22Rv1 (cell line): ENCODE results near the gene SAE1.

Source experiments
- H3K27ac ChIP-seq: fragments of 450-650 bp; 2 replicates; pipeline ENCODE4 v1.5.1; 2017
- ZFX ChIP-seq: fragments of 450-650 bp; IDR thresholded peaks from 2 replicates; pipeline ENCODE4 v1.6.1; 2017; ENCODE audit warnings: antibody characterized with exemption, borderline replicate concordance
- TF ChIP-seq, protein P1 (sequence below): fragments of 450-650 bp; IDR thresholded peaks from 2 replicates; pipeline ENCODE4 v1.5.1; 2017; ENCODE audit warnings: mild to moderate bottlenecking

Gene SAE1

DNA sequence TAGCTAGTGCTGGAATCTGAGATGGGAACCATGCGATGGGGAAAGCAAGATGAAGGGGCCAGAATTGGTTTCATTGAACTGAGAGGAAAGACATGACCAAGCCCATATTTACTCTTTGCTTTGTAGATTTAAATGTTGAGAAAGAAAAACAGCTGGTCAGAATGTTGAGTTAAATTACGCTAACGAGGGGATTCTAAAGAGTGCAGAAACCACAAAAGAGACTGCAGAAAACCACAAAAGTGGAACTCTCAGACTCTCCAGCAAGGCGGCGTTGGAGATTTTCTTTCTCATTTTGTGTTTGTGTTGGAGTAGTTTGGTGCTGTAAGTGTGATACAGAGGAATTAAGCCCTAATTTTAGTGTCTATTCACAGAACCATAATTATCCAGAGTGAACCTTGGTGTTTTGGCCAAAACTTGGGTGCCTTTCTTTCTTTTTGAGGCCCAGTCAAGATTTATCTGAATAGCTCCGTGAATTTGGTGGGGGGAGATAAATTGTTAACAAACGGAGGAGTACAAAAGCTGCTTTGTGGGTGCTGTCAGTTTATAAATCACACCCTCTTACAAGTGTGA is 26.3 kb downstream of the SAE1 start:
- 0 out of 2 replicates have a peak overlapping the region, but pooled peaks have one; percentile 36 for H3K27ac ChIP-seq

DNA sequence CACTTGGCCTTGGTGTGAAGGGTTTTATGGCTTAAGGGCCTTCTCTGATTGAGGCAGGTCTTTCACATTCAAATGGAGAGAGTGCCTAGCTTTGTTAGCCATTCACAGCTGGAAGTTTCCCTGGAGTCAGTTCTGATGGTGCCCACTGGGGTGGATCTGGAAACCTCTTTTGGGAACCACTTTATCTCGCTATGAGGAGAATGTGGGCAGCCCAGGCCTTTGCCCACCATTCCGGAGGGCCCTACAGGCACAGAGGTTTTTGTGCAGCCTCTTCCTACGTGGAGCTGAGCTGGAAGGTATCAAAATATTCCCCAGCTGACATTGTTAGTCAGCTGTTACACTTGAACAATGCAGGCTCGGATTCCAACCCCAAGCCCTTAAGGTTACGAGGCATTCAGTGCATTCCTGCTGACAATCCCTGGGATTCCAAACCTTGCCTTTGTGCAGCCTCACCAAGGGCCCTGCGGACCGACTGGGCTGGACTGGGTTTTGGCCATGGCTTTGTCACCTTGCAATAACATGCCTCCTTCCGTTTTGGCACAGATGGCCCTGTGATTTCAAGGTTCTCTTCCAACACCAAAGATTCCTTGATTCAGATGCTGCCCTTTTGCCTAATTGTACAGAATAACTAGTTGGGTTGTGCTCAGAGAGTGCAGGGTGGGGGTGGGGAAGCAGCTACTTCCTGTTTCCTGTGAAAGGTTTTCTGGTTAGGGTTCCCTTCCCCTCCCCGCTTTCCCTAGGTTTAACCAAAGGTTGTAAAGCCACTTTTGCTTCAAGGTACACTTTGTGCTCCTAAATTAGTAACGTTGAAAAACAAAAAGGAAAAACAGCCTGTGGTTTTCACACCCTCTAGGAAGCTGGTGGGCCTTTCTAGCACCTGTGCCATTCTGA is 27.0 kb downstream of the SAE1 start:
- no peak for TF ChIP-seq ZFX
- TF ChIP-seq, protein P1, sequence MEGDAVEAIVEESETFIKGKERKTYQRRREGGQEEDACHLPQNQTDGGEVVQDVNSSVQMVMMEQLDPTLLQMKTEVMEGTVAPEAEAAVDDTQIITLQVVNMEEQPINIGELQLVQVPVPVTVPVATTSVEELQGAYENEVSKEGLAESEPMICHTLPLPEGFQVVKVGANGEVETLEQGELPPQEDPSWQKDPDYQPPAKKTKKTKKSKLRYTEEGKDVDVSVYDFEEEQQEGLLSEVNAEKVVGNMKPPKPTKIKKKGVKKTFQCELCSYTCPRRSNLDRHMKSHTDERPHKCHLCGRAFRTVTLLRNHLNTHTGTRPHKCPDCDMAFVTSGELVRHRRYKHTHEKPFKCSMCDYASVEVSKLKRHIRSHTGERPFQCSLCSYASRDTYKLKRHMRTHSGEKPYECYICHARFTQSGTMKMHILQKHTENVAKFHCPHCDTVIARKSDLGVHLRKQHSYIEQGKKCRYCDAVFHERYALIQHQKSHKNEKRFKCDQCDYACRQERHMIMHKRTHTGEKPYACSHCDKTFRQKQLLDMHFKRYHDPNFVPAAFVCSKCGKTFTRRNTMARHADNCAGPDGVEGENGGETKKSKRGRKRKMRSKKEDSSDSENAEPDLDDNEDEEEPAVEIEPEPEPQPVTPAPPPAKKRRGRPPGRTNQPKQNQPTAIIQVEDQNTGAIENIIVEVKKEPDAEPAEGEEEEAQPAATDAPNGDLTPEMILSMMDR, result no peak
- peak overlapping the region; percentile 36; the same call in 1 of the 2 replicates for H3K27ac ChIP-seq

More for the DNA sequence above, 26.3 kb downstream of the SAE1 start:
- TF ChIP-seq, protein P1, result no peak
- TF ChIP-seq ZFX, result no peak

DNA sequence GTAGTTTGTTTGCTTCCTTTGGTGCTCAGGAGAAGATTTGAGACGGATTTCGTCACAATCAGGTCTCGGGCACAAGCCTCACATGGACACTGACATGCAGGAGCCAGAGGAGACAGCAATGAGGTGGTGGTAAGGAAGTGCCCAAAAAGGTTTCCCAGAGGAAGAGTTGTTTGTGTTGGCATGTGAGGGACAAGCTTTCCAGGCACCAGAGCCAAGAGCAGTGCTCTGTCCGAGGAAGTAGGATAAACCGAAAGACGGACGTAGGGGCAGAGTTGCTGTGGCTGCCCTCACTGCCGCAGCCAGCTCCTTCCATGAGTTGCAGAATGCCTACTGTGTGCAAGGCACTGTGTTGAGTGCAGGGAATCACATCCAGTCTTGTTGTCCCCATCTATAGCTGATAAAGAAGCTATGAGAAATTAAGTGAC is 27.7 kb downstream of the SAE1 start:
- TF ChIP-seq, protein P1, result no peak
- TF ChIP-seq ZFX, result no peak
- H3K27ac ChIP-seq, result peak overlapping the region; percentile 36; the same call in 1 of the 2 replicates

DNA sequence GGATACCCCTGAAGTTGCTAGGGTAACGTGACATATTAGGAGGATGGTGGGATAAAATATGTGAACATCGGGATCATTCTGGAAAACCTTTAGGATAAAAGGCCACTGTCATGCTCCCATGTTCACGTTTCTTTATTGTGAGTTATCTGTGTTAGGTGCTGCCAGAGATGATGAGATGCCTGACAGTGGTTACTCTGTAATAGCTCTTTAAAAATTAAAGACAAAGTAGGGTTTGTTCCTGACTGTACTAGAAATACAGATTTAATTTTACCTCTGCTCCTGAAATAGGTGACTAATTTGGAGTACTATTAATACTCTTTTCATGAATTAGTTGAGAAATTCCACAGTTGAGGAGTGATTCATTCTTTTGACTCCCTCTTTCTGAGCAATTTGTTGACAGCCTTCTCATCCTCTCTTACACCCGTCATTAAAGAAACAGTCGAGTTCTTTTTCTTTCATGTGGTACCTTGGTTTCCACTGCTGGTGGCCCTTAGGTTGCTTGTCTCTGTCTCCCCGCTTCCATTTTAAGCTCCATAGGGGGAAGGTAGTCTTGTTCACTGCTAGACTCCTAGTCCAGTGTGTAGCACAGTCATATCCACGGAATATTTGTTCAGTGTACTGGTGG is 28.4 kb downstream of the SAE1 start:
- TF ChIP-seq, protein P1, result no peak
- TF ChIP-seq ZFX, result no peak
- peak overlapping the region; percentile 36; the same call in 1 of the 2 replicates for H3K27ac ChIP-seq

DNA sequence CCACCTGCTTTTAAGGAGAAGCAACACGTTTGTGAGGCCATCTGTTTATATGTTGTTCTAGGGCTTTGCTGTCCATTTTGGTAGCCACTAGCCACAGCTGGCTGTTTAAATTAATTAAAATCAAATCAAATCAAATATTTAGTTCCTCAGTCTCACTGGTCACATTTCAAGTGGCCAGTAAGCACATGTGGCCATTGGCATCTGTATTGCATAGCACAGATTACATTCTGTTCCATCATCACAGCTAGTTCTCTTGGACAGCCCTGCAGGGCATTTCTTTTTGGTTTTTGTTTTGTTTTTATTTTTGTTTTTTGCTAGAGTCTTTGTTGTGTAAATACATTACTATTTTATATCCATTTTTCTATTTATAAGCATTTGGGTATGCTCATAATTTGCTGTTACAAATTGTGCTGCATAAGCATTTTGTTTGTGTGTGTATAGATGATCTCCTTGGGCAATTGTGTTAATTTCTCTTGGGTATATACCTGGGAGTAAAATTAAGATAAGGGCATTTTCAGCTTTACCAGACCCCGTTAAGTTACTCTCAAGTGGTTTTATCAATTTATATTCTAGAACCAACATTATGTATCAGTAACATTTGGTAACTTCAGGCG is 31.3 kb downstream of the SAE1 start:
- no peak overlapping the region for H3K27ac ChIP-seq
- no peak for TF ChIP-seq ZFX

DNA sequence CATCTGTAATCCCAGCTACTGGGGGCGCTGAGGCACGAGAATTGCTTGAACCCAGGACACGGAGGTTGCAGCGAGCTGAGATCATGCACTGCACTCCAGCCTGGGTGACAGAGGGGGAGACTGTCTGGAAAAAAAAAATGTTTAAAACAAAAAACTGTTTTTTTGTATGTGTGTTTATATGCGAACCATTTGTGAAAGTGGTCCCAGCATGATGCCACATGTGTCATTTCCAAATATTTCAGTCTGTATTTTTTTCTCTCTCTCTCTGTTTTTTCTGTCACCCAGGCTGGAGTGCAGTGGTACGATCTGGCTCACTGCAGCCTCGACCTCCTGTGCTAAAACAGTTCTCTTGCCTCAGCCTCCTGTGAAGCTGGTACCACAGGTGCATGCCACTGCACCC is 37.4 kb downstream of the SAE1 start:
- H3K27ac ChIP-seq, result no peak overlapping the region

More for the DNA sequence above, 37.4 kb downstream of the SAE1 start:
- no peak for TF ChIP-seq ZFX
- TF ChIP-seq, protein P1, result no peak
